A673 (cell line): ENCODE data around the gene MYH16. TPM values are rescaled to one million over a fixed set of nuclear protein-coding genes. Genes with fewer than 3 reads are reported as not detected.
"Not testable (repeated sequence)": the region's sequence is repeated elsewhere in the genome, so short reads cannot be mapped to it uniquely, and the experiment has no call there.

ENCODE experiments used
- BruUV-seq: library from RNA; stranded (reverse); fragments of 400-500 nt; replicated peaks from 2 replicates; lab custom pipeline; 2021; lab: Mats Ljungman, UMichigan
- CTCF ChIA-PET: fragments of 300-600 bp; sonication (Branson Sonifier 250); formaldehyde crosslinking; loops from one replicate; lab custom pipeline; 2022; ENCODE audit warnings: antibody characterized with exemption; lab: Charles Lee
- POLR2A ChIA-PET: fragments of 300-600 bp; sonication (Branson Sonifier 250); formaldehyde crosslinking; loops from one replicate; lab custom pipeline; 2022; ENCODE audit warnings: antibody characterized with exemption; ENCODE audit not compliant: low non-redundant PET; lab: Charles Lee
- DNase-seq: peaks from one replicate; pipeline ENCODE4 v3.0.0-alpha.2; 2015; ENCODE audit warnings: low spot score
- H3K27ac ChIP-seq: fragments of 200-600 bp; sonication (generic); 2 replicates; pipeline ENCODE4 v1.5.1; 2016; ENCODE audit warnings: mixed run types, low read depth, mild to moderate bottlenecking, mixed read lengths, antibody characterized with exemption, low read length; ENCODE audit not compliant: poor library complexity, severe bottlenecking
- H3K27me3 ChIP-seq: fragments of 200-600 bp; sonication (generic); replicated peaks from 2 replicates; pipeline ENCODE4 v1.6.1; 2017; ENCODE audit warnings: mixed run types, low read depth, mild to moderate bottlenecking, mixed read lengths, antibody characterized with exemption, low read length; ENCODE audit not compliant: insufficient read depth, poor library complexity
- H3K36me3 ChIP-seq: fragments of 200-600 bp; sonication (generic); 2 replicates; pipeline ENCODE4 v1.6.1; 2016; ENCODE audit warnings: mixed run types, mild to moderate bottlenecking, mixed read lengths, antibody characterized with exemption, low read length; ENCODE audit not compliant: insufficient read depth, poor library complexity, severe bottlenecking
- H3K4me1 ChIP-seq: fragments of 200-600 bp; sonication (generic); 2 replicates; pipeline ENCODE4 v1.6.1; 2017; ENCODE audit warnings: mixed run types, mild to moderate bottlenecking, mixed read lengths, antibody characterized with exemption, low read length; ENCODE audit not compliant: insufficient read depth, poor library complexity, severe bottlenecking
- H3K4me3 ChIP-seq: fragments of 200-600 bp; sonication (generic); 2 replicates; pipeline ENCODE4 v1.5.1; 2016; ENCODE audit warnings: low read depth, mixed run types, mild to moderate bottlenecking, mixed read lengths, low read length; ENCODE audit not compliant: poor library complexity, severe bottlenecking
- H3K9me3 ChIP-seq: fragments of 200-600 bp; sonication (generic); 2 replicates; pipeline ENCODE4 v1.6.1; 2016; ENCODE audit warnings: mixed run types, low read depth, mild to moderate bottlenecking, mixed read lengths, antibody characterized with exemption, low read length; ENCODE audit not compliant: poor library complexity, severe bottlenecking
- CTCF ChIP-seq: fragments of 300-800, 200-600 bp; sonication (generic); conservative IDR thresholded peaks from 2 replicates; pipeline ENCODE4 v1.5.1; 2017; ENCODE audit warnings: low read depth, mild to moderate bottlenecking, antibody characterized with exemption, low read length, moderate library complexity, mixed read lengths
- EZH2 ChIP-seq: fragments of 200-600 bp; sonication (generic); IDR thresholded peaks from 2 replicates; pipeline ENCODE4 v1.6.1; 2017; ENCODE audit warnings: borderline replicate concordance, low read depth, mild to moderate bottlenecking, mixed read lengths, antibody characterized with exemption, low read length; ENCODE audit not compliant: poor library complexity, severe bottlenecking
- intact Hi-C: fragments of 100-400 bp; cut with micrococcal nuclease; formaldehyde crosslinking; loops from one replicate; pipeline ENCODE4 v1.10.0; 2022; ENCODE audit not compliant: unreplicated experiment
- total RNA-seq: library from RNA; stranded (reverse); gene quantifications from 2 replicates; pipeline ENCODE4 v1.2.3, GENCODE V29; 2021

MYH16 gene
- total RNA-seq, 1 experiment from 2014 or later: not detected

DNA sequence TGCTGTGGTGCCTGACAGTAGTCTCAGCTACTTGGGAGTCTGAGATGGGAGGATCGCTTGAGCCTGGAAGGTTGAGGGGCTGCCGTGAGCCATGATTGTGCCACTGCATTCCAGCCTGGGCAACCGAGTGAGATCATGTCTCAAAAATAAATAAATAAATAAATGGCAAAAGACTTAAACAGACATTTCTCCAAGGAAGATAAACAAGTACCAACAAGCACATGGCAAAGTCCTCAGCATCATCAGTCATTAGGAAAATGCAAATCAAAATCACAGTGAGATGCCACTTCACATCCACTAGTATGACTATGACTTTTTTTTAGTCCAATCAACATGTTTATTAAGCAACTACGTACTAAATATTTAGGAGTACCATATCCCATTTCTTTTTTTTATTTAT is 43.4 kb upstream of the MYH16 start:
- ChIA-PET POLR2A (no interaction called here), CTCF (no interaction called here)
- no peak overlapping the region for H3K27ac ChIP-seq
- H3K9me3 ChIP-seq: no peaks in the 10 kb centered on the region
- BruUV-seq: no TSS peak
- no peaks in the 10 kb centered on the region for H3K36me3 ChIP-seq
- no peak overlapping the region for H3K4me3 ChIP-seq
- TF ChIP-seq CTCF: no peak
- no peak for TF ChIP-seq EZH2
- intact Hi-C loops: no loop called here
- no peaks in the 10 kb centered on the region for H3K4me1 ChIP-seq
- no peak for DNase-seq
- no peaks in the 10 kb centered on the region for H3K27me3 ChIP-seq

DNA sequence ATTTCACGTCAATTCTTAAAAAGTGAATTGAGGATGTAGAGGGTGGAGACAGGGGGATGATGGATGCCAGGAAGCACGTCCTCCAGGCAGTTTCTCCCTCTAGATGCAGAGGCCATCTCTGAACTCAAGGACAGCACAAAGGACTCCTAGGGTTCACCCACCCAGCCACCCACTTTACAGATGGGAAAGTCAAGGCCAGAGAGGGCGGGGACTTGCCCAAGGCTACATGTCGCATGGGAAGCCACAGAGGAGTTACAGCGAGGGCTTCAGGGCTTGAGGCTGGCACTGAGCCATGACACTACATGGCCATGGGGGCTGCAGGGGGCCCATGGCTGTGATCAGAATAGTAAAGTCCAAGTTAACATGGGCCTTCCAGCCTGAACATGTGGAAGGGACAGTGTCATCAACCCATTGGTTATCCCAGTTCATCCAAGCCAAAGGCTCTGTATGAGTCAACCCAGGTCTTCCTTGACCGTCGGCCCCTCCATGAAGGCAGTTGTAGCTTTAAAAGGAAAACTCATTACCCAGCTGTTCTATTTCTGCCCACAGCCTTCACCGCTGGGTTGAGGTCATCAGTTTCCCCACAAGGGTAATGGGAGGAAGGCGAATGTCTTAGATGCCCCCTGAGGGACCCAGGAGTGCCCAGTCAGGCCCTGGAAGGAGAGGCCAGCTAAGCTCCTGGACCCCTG is 40.4 kb upstream of the MYH16 start:
- intact Hi-C loops: no loop called here
- Histone ChIP-seq H3K4me3 (no peak overlapping the region), H3K27ac (no peak overlapping the region), H3K9me3 (no peaks in the 10 kb centered on the region), H3K27me3 (no peaks in the 10 kb centered on the region), H3K4me1 (no peaks in the 10 kb centered on the region), H3K36me3 (no peaks in the 10 kb centered on the region)
- ChIA-PET CTCF (no interaction called here), POLR2A (no interaction called here)
- no TSS peak for BruUV-seq
- no peak for TF ChIP-seq CTCF
- no peak for TF ChIP-seq EZH2
- no peak for DNase-seq

GRCh38 chr7:99232955-99233354 is 39.7 kb upstream of the MYH16 start:
- H3K36me3 ChIP-seq, H3K27me3 ChIP-seq, POLR2A ChIA-PET, H3K4me3 ChIP-seq, H3K4me1 ChIP-seq, intact Hi-C loops, H3K9me3 ChIP-seq, BruUV-seq, DNase-seq, H3K27ac ChIP-seq, CTCF ChIA-PET: not testable (repeated sequence)

- intact Hi-C loops: no loop called here
- CTCF ChIA-PET: no interaction called here
Observed at GRCh38 chr7:99234185-99234584, 38.5 kb upstream of the MYH16 start.

More at GRCh38 chr7:99234185-99234584, 38.5 kb upstream of the MYH16 start:
- TF ChIP-seq CTCF: no peak
- no peak for TF ChIP-seq EZH2
- DNase-seq: no peak
- Histone ChIP-seq H3K9me3 (no peaks in the 10 kb centered on the region), H3K27ac (no peak overlapping the region), H3K27me3 (no peaks in the 10 kb centered on the region), H3K4me1 (no peaks in the 10 kb centered on the region), H3K4me3 (no peak overlapping the region), H3K36me3 (no peaks in the 10 kb centered on the region)
- POLR2A ChIA-PET: no interaction called here
- no TSS peak for BruUV-seq
